SK-N-SH (cell line): Measurements from ENCODE around the gene SEPTIN11. TPM values are rescaled to one million over a fixed set of nuclear protein-coding genes. Genes with fewer than 3 reads are reported as not detected.

Experiments used
- CTCF ChIA-PET: fragments of 300-600, 350-600 bp; formaldehyde crosslinking; extraction: SDS; loops from one replicate; lab custom pipeline; 2021; lab: Yijun Ruan, JAX
- POLR2A ChIA-PET: fragments of 350-600 bp; sonication (Branson Sonifier 250); formaldehyde crosslinking; extraction: SDS; loops from one replicate; lab custom pipeline; 2020; ENCODE audit warnings: antibody characterized with exemption, inconsistent platforms; lab: Yijun Ruan, JAX
- DNase-seq: peaks from one replicate; pipeline ENCODE4 v3.0.0; 2012
- H2AFZ ChIP-seq: fragments of 200-600 bp; sonication (generic); 2 replicates; pipeline ENCODE4 v1.8.1; 2016; ENCODE audit warnings: antibody characterized with exemption, mild to moderate bottlenecking, low read depth
- H3F3A ChIP-seq: fragments of 200-600 bp; sonication (generic); replicated peaks from 2 replicates; pipeline ENCODE3; 2016; ENCODE audit warnings: antibody characterized with exemption, mild to moderate bottlenecking; ENCODE audit not compliant: insufficient read depth
- H3K27ac ChIP-seq, 2 experiments: fragments of 200-500 bp in 1 of 2; fragments of 200-600 bp in 1 of 2; sonication (Bioruptor generic) in 1 of 2; sonication (generic), shearing (Covaris generic) in 1 of 2; 2 replicates each; pipeline versions ENCODE4 v1.5.1 to v1.6.1; 2014 to 2016; ENCODE audit warnings: low read depth in 2 of 2, inconsistent platforms in 1 of 2, low read length in 1 of 2, mild to moderate bottlenecking in 1 of 2, mixed read lengths in 1 of 2
- H3K27me3 ChIP-seq: fragments of 200-600 bp; sonication (generic), shearing (Covaris generic); 2 replicates; pipeline ENCODE4 v1.6.1; 2016; ENCODE audit warnings: mixed run types; ENCODE audit not compliant: insufficient read depth
- H3K36me3 ChIP-seq, 2 experiments: fragments of 200-500 bp in 1 of 2; fragments of 200-600 bp in 1 of 2; sonication (Bioruptor generic) in 1 of 2; sonication (generic) in 1 of 2; replicated peaks in 1 of 2; 2 replicates each; pipeline versions ENCODE3 to v1.5.1; 2014 to 2016; ENCODE audit warnings: low read length in 1 of 2, mild to moderate bottlenecking in 1 of 2; ENCODE audit not compliant: insufficient read depth in 2 of 2, control insufficient read depth in 1 of 2
- H3K4me1 ChIP-seq, 2 experiments: fragments of 200-500 bp in 1 of 2; fragments of 200-600 bp in 1 of 2; sonication (Bioruptor generic) in 1 of 2; sonication (generic), shearing (Covaris generic) in 1 of 2; 2 replicates each; pipeline versions ENCODE4 v1.5.1 to v1.6.1; 2014 to 2016; ENCODE audit warnings: low read depth in 1 of 2, low read length in 1 of 2, mixed run types in 1 of 2; ENCODE audit not compliant: insufficient read depth in 2 of 2, control insufficient read depth in 1 of 2
- H3K4me2 ChIP-seq: fragments of 200-600 bp; sonication (generic), shearing (Covaris generic); 2 replicates; pipeline ENCODE4 v1.6.1; 2017; ENCODE audit warnings: mixed run types
- H3K4me3 ChIP-seq, 2 experiments: fragments of 200-500 bp in 1 of 2; fragments of 200-600 bp in 1 of 2; sonication (Bioruptor generic) in 1 of 2; sonication (generic), shearing (Covaris generic) in 1 of 2; 2 replicates each; pipeline versions ENCODE4 v1.5.1 to v1.8.1; 2014 to 2016; ENCODE audit warnings: low read depth in 2 of 2, inconsistent platforms in 1 of 2, low read length in 1 of 2, mild to moderate bottlenecking in 1 of 2, mixed read lengths in 1 of 2, moderate library complexity in 1 of 2
- H3K79me2 ChIP-seq: fragments of 200-600 bp; sonication (generic); 2 replicates; pipeline ENCODE4 v1.8.1; 2017; ENCODE audit warnings: mild to moderate bottlenecking; ENCODE audit not compliant: insufficient read depth
- H3K9ac ChIP-seq: fragments of 200-600 bp; sonication (generic); 2 replicates; pipeline ENCODE4 v1.6.1; 2017; ENCODE audit warnings: mixed run types
- H3K9me2 ChIP-seq: fragments of 200-600 bp; sonication (generic); 2 replicates; pipeline ENCODE4 v1.6.1; 2017; ENCODE audit warnings: mixed run types
- H3K9me3 ChIP-seq: fragments of 200-600 bp; sonication (generic); 2 replicates; pipeline ENCODE4 v1.6.1; 2017; ENCODE audit warnings: mixed run types, mild to moderate bottlenecking, moderate library complexity
- H4K20me1 ChIP-seq: fragments of 200-600 bp; sonication (generic); 2 replicates; pipeline ENCODE4 v1.6.1; 2017; ENCODE audit warnings: mild to moderate bottlenecking, mixed run types; ENCODE audit not compliant: insufficient read depth
- ELF1 ChIP-seq: IDR thresholded peaks from 2 replicates; pipeline ENCODE4 v1.4.0; 2012
- EP300 ChIP-seq, 2 experiments: IDR thresholded peaks; 2 replicates each; pipeline versions ENCODE4 v1.4.0 to v1.6.1; 2012; ENCODE audit warnings: borderline replicate concordance in 1 of 2, low read depth in 1 of 2, low read length in 1 of 2
- GABPA ChIP-seq: IDR thresholded peaks from 2 replicates; pipeline ENCODE4 v1.4.0; 2012; ENCODE audit warnings: low read depth, mild to moderate bottlenecking
- GATA2 ChIP-seq: sonication (generic); formaldehyde crosslinking; IDR thresholded peaks from 2 replicates; pipeline ENCODE4 v1.5.0; 2020; ENCODE audit warnings: mild to moderate bottlenecking, missing genetic modification reagents
- SIN3A ChIP-seq: IDR thresholded peaks from 2 replicates; pipeline ENCODE4 v1.6.1; 2012; ENCODE audit warnings: low read depth, mild to moderate bottlenecking, low read length, moderate library complexity, borderline replicate concordance
- TAF1 ChIP-seq: IDR thresholded peaks from 2 replicates; pipeline ENCODE4 v1.6.1; 2012; ENCODE audit warnings: low read depth, mild to moderate bottlenecking, low read length, moderate library complexity, borderline replicate concordance
- TCF12 ChIP-seq: IDR thresholded peaks from 2 replicates; pipeline ENCODE4 v1.4.0; 2012
- TEAD4 ChIP-seq: IDR thresholded peaks from 2 replicates; pipeline ENCODE4 v1.4.0; 2012; ENCODE audit warnings: mild to moderate bottlenecking, borderline replicate concordance; ENCODE audit not compliant: insufficient read depth
- YY1 ChIP-seq: IDR thresholded peaks from 2 replicates; pipeline ENCODE4 v1.4.0; 2012; ENCODE audit warnings: low read depth, mild to moderate bottlenecking
- WGBS: methylation state at CpG from one replicate; pipeline ENCODE4 v1.1.6; 2017; ENCODE audit warnings: low lambda C conversion rate; 5-methylcytosine and 5-hydroxymethylcytosine counted together
- polyA plus RNA-seq, 3 experiments: library from polyadenylated mRNA; depleted of rRNA; stranded (reverse); fragments of >200 nt; gene quantifications; 2 replicates each; pipeline ENCODE4 v1.2.3, GENCODE V29; 2012
- TF ChIP-seq, protein P1 (sequence below): IDR thresholded peaks from 2 replicates; pipeline ENCODE4; 2012
- TF ChIP-seq, protein P2 (sequence below): IDR thresholded peaks from 2 replicates; pipeline ENCODE4 v1.4.0; 2012; ENCODE audit warnings: low read depth
- TF ChIP-seq, protein P3 (sequence below): IDR thresholded peaks from 2 replicates; pipeline ENCODE4 v1.4.0; 2012; ENCODE audit warnings: low read depth, borderline replicate concordance
- TF ChIP-seq, protein P4 (sequence below): IDR thresholded peaks from 2 replicates; pipeline ENCODE4 v1.6.1; 2012; ENCODE audit warnings: mild to moderate bottlenecking, low read depth, low read length, moderate library complexity

SEPTIN11 gene
- polyA plus RNA-seq, 1 of the 3 experiments (the other 2 are of a cell fraction) = 47.4 TPM

DNA sequence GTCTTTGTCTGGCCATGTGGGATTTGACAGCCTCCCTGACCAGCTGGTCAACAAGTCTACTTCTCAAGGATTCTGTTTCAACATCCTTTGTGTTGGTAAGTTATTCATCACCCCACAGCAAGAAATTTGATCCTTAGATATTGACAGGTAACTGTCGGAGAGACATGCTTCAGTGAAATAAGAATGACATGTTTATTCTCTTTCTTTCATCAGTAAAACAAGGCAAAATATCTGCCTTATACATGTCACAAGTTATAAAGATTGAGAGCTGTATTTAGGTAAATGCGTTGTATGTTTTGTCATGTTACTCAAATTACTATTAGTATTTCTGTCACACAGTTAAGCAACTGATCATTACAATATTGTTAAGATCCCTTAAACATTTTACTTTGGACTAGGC, 46.9 kb downstream of the SEPTIN11 start:
- Histone ChIP-seq H3K4me2 (no peak overlapping the region), H3K4me3 (no peak overlapping the region), H3K27me3 (no peaks in the 10 kb centered on the region), H3K9me2 (no peaks in the 10 kb centered on the region), H3K9me3 (no peaks in the 10 kb centered on the region), H3K36me3 (peaks cover 44 to 56% of the 10 kb centered on the region in 2 experiments), H3K79me2 (peaks cover 81% of the 10 kb centered on the region), H3K4me1 (peaks cover 4 to 27% of the 10 kb centered on the region in 2 experiments; a peak in 3 of 4 replicates), H4K20me1 (no peaks in the 10 kb centered on the region), H3K27ac (no peak overlapping the region), H2AFZ (no peak overlapping the region), H3F3A (peaks cover 30% of the 10 kb centered on the region), H3K9ac (no peak overlapping the region)
- TF ChIP-seq GATA2 (CRISPR knock-in tag) (no peak), TCF12 (no peak), TEAD4 (no peak), EP300 (IDR thresholded peaks at IDR 0.05; ENCODE audit: borderline replicate concordance in 1 of 2, low read depth in 1 of 2, low read length in 1 of 2) (no peak), YY1 (no peak), TAF1 (no peak), ELF1 (no peak), GABPA (no peak), SIN3A (no peak)
- TF ChIP-seq, protein P1, sequence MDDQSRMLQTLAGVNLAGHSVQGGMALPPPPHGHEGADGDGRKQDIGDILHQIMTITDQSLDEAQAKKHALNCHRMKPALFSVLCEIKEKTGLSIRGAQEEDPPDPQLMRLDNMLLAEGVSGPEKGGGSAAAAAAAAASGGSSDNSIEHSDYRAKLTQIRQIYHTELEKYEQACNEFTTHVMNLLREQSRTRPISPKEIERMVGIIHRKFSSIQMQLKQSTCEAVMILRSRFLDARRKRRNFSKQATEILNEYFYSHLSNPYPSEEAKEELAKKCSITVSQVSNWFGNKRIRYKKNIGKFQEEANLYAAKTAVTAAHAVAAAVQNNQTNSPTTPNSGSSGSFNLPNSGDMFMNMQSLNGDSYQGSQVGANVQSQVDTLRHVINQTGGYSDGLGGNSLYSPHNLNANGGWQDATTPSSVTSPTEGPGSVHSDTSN = no peak
- TF ChIP-seq, protein P2, sequence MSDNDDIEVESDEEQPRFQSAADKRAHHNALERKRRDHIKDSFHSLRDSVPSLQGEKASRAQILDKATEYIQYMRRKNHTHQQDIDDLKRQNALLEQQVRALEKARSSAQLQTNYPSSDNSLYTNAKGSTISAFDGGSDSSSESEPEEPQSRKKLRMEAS = no peak
- TF ChIP-seq, protein P3, sequence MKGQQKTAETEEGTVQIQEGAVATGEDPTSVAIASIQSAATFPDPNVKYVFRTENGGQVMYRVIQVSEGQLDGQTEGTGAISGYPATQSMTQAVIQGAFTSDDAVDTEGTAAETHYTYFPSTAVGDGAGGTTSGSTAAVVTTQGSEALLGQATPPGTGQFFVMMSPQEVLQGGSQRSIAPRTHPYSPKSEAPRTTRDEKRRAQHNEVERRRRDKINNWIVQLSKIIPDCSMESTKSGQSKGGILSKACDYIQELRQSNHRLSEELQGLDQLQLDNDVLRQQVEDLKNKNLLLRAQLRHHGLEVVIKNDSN = no peak
- TF ChIP-seq, protein P4, sequence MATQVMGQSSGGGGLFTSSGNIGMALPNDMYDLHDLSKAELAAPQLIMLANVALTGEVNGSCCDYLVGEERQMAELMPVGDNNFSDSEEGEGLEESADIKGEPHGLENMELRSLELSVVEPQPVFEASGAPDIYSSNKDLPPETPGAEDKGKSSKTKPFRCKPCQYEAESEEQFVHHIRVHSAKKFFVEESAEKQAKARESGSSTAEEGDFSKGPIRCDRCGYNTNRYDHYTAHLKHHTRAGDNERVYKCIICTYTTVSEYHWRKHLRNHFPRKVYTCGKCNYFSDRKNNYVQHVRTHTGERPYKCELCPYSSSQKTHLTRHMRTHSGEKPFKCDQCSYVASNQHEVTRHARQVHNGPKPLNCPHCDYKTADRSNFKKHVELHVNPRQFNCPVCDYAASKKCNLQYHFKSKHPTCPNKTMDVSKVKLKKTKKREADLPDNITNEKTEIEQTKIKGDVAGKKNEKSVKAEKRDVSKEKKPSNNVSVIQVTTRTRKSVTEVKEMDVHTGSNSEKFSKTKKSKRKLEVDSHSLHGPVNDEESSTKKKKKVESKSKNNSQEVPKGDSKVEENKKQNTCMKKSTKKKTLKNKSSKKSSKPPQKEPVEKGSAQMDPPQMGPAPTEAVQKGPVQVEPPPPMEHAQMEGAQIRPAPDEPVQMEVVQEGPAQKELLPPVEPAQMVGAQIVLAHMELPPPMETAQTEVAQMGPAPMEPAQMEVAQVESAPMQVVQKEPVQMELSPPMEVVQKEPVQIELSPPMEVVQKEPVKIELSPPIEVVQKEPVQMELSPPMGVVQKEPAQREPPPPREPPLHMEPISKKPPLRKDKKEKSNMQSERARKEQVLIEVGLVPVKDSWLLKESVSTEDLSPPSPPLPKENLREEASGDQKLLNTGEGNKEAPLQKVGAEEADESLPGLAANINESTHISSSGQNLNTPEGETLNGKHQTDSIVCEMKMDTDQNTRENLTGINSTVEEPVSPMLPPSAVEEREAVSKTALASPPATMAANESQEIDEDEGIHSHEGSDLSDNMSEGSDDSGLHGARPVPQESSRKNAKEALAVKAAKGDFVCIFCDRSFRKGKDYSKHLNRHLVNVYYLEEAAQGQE = no peak
- no peak for DNase-seq
- ChIA-PET CTCF (interaction anchor here (0.6 to 1.7 kb wide), 3 partner anchors 10 to 25 kb away, joined by 3 to 5 read pairs (median 3); no protein-coding TSS in a partner anchor), POLR2A (no interaction called here)
- 98% methylated on average over 2 of the region's 2 CpGs for WGBS
